DND-41 (cell line): Measurements from ENCODE around the gene NAT8L.

ENCODE experiments used
- ATAC-seq: fragments of 200-7000 bp; cut with Tn5 transposase; 3 replicates; pipeline ENCODE4 v1.9.1; 2021; ENCODE audit warnings: low read depth; ENCODE audit not compliant: insufficient read depth
- DNase-seq: peaks from one replicate; pipeline ENCODE4 v3.0.0-alpha.2; 2020
- H2AFZ ChIP-seq: 2 replicates; pipeline ENCODE4 v1.6.0; 2012; ENCODE audit warnings: low read depth, low read length
- H3K27ac ChIP-seq: 2 replicates; pipeline ENCODE4 v1.5.1; 2012; ENCODE audit warnings: low read length, inconsistent platforms
- H3K27me3 ChIP-seq: fragments of 200-600 bp; sonication (generic); 2 replicates; pipeline ENCODE4 v1.6.0; 2012; ENCODE audit warnings: low read length, mild to moderate bottlenecking, inconsistent platforms; ENCODE audit not compliant: insufficient read depth, poor library complexity
- H3K36me3 ChIP-seq: 2 replicates; pipeline ENCODE4 v1.5.1; 2012; ENCODE audit warnings: low read length, inconsistent platforms; ENCODE audit not compliant: insufficient read depth
- H3K4me1 ChIP-seq: 2 replicates; pipeline ENCODE4 v1.5.1; 2012; ENCODE audit warnings: mild to moderate bottlenecking, low read length; ENCODE audit not compliant: insufficient read depth
- H3K4me2 ChIP-seq: 2 replicates; pipeline ENCODE4 v1.6.0; 2012; ENCODE audit warnings: mild to moderate bottlenecking, moderate library complexity, low read length, inconsistent platforms; ENCODE audit not compliant: insufficient read depth
- H3K4me3 ChIP-seq, 2 experiments: fragments of 200-600 bp in 1 of 2; shearing (Covaris generic) in 1 of 2; 2 replicates each; pipeline ENCODE4 v1.5.1; 2012 to 2016; ENCODE audit warnings: inconsistent platforms in 2 of 2, low read length in 2 of 2, mild to moderate bottlenecking in 2 of 2, low read depth in 1 of 2, moderate library complexity in 1 of 2
- H3K79me2 ChIP-seq: 2 replicates; pipeline ENCODE4 v1.6.0; 2012; ENCODE audit warnings: low read length, inconsistent platforms; ENCODE audit not compliant: insufficient read depth
- H3K9ac ChIP-seq: 2 replicates; pipeline ENCODE4 v1.6.0; 2012; ENCODE audit warnings: low read depth, mild to moderate bottlenecking, inconsistent platforms, low read length, moderate library complexity
- H3K9me3 ChIP-seq: 2 replicates; pipeline ENCODE4 v1.5.1; 2012; ENCODE audit warnings: low read length, moderate library complexity, mild to moderate bottlenecking, inconsistent platforms; ENCODE audit not compliant: insufficient read depth, severe bottlenecking
- H4K20me1 ChIP-seq: 2 replicates; pipeline ENCODE4 v1.6.0; 2012; ENCODE audit warnings: low read length; ENCODE audit not compliant: insufficient read depth
- CTCF ChIP-seq: IDR thresholded peaks from 2 replicates; pipeline ENCODE4 v1.5.1; 2012; ENCODE audit warnings: borderline replicate concordance, low read length, moderate library complexity, mild to moderate bottlenecking; ENCODE audit not compliant: poor library complexity, severe bottlenecking; ENCODE audit errors: extremely low read depth
- EZH2 ChIP-seq: IDR thresholded peaks from 3 replicates; pipeline ENCODE4 v1.6.1; 2012; ENCODE audit warnings: borderline replicate concordance, low read depth, mild to moderate bottlenecking, moderate library complexity, low read length, inconsistent platforms; ENCODE audit not compliant: severe bottlenecking

Gene NAT8L

GRCh38 chr4:2075987-2076907 lies 17.1 kb downstream of the NAT8L start:
- Histone ChIP-seq H3K27ac (no peak overlapping the region), H2AFZ (no peak overlapping the region), H3K9me3 (no peaks in the 10 kb centered on the region), H3K4me3 (no peak overlapping the region), H3K36me3 (no peaks in the 10 kb centered on the region), H3K4me1 (no peaks in the 10 kb centered on the region), H4K20me1 (peaks cover 9% of the 10 kb centered on the region; the same call in 1 of the 2 replicates), H3K4me2 (no peak overlapping the region), H3K9ac (no peak overlapping the region), H3K79me2 (no peaks in the 10 kb centered on the region), H3K27me3 (no peaks in the 10 kb centered on the region)
- no peak for DNase-seq
- ATAC-seq, result no peak
- TF ChIP-seq CTCF, result no peak
- TF ChIP-seq EZH2, result no peak

- DNase-seq, result no peak
- Histone ChIP-seq H2AFZ (no peak overlapping the region), H3K9ac (no peak overlapping the region)
Measured at GRCh38 chr4:2076908-2077536, 17.9 kb downstream of the NAT8L start.

GRCh38 chr4:2077537-2078460 lies 18.7 kb downstream of the NAT8L start:
- Histone ChIP-seq H3K36me3 (no peaks in the 10 kb centered on the region), H3K4me1 (no peaks in the 10 kb centered on the region), H3K9ac (no peak overlapping the region), H4K20me1 (peaks cover 9% of the 10 kb centered on the region; the same call in 1 of the 2 replicates), H3K27ac (no peak overlapping the region), H3K4me3 (no peak overlapping the region), H3K4me2 (no peak overlapping the region), H2AFZ (no peak overlapping the region), H3K79me2 (no peaks in the 10 kb centered on the region), H3K27me3 (no peaks in the 10 kb centered on the region), H3K9me3 (no peaks in the 10 kb centered on the region)
- DNase-seq (no peak), ATAC-seq (no peak)
- no peak for TF ChIP-seq CTCF
- no peak for TF ChIP-seq EZH2

More at GRCh38 chr4:2076908-2077536, 17.9 kb downstream of the NAT8L start:
- Histone ChIP-seq H3K27ac (no peak overlapping the region), H4K20me1 (peaks cover 9% of the 10 kb centered on the region; the same call in 1 of the 2 replicates), H3K27me3 (no peaks in the 10 kb centered on the region), H3K4me1 (no peaks in the 10 kb centered on the region), H3K36me3 (no peaks in the 10 kb centered on the region), H3K79me2 (no peaks in the 10 kb centered on the region), H3K9me3 (no peaks in the 10 kb centered on the region), H3K4me3 (no peak overlapping the region), H3K4me2 (no peak overlapping the region)
- TF ChIP-seq CTCF (no peak), EZH2 (no peak)
- no peak for ATAC-seq
